ENCODE measurements around the gene TIMM50.
"Not testable (repeated sequence)": the region's sequence is repeated elsewhere in the genome, so short reads cannot be mapped to it uniquely, and the experiment has no call there.

The TIMM50 gene

DNA sequence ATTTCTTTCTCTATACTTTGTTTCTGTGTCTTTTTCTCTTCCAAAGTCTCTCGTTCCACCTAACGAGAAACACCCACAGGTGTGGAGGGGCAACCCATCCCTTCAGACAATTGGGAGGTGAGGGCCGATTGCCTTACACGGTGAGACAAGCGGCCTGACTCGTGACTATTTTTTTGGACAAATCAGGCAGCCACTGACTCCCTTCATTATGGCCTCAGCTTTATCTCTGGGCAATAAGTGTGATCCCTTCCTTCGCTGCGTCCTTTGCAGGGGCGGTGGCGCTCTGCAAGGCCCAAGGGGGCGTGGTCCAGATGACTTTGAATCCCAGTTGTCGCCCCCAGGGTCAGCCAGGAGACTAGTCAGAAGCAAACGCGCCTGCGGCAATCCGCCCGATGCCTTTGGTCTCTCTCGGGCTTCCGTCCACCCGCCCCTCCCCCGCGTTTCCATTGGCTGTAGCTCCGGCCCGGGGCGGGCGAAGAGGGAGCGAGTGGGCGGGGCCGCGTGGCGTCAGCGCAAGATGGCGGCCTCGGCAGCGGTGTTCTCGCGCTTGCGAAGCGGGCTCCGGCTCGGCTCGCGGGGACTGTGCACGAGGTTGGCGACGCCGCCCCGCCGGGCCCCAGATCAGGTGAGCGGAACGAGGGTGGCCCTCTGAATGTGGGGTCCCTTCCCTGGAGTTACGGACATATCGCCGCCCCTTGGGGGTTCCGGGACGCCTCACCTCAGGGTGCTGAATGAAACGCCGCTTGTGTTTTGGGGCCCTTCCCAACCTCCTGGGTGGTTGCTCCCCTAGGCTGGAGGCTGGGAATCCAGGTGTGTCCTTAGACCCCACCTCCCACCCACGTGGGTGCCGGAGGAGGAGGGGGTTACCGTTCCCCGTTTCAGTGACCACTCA lies at the start of gene TIMM50:
Gene TIMM50 (plus strand): TSS at position 502 of the 892 bp plus-strand sequence. CDS start 16 bp downstream, at position 518.
- DNase-seq = peak; percentile 92

DNA sequence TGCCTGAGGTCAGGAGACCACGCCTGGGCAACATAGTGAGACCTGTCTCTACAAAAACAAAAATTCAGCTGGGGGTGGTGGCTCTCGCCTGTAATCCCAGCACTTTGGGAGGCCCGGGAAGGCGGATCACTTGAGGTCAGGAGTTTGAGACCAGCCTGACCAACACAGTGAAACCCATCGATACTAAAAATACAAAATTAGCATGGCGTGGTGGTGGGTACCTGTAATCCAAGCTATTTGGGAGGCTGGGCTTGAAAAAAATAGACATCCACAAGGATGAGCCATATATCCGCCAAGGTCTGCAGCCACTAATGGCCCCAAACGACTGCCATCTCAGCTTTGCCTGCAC lies 48.0 kb upstream of the TIMM50 start:
- no peak for DNase-seq

DNA sequence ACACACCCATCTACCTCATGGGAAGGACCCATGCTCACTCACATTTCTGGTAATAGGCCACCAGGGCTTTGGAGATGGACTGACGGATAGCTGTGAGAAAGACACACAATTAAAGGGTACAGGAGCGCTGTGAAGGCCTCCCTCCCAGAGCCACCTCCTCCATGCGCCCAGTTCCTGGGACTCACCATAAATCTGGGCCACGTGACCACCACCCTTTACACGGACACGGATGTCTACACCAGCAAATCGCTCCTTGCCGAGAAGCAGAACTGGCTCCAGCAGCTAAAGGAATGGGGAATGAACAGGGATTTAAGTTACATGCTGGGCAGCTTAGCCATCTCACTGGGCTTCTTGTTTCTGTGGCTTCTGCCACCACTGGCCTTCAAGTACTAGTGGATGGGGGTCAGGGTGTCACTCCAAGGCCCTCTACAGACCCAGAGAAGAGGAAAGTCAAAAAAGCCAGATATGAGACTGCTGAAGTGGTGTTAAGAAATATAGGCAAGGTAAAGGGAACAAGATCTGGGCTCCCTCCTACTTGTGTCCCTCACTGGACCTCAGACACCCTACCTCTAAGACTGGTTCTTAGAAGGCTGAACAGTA lies 47.1 kb upstream of the TIMM50 start:
- no peak for DNase-seq

DNA sequence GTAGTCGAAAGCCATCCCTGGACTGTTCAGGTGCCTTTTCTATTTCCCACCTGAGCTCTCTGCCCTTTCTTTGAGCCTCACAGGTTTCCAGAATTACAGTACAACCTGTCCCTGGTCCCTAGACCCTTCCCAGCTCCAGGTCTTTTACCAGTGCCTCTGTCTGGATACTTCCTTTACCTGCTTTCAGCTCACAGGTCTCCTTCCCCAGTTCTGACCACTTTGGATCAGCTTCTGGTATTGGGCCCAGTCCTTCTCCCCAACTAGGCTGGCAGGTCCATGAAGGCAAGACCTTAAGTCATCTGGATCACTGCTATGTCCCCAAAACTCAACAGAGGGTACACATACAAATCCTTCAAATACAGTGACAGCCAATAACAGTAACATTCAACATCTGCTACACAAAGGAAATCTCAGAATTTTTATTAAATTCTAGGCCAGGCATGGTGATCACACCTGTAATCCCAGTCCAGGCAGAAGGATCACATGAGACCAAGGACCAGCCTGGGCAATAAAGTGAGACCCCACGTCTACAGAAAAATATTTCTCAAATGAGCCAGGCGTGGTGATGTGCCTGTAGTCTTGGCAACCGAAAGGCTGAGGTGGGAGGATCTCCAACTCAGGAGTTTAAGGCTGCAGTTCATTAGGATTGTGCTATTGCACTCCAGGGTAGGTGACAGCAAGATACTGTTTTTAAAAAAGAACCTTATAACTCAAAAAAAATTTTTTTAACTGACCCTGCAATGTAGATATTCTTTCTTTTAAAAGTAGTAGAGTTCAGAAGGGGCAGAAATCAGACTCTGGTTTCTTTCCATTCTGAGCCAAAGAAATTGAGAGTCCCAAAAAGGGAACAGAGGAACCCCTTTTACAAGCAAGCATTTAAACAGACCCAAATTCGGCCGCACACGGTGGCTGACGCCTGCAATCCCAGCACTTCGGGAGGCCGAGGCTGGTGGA lies 46.2 kb upstream of the TIMM50 start:
- no peak for DNase-seq

DNA sequence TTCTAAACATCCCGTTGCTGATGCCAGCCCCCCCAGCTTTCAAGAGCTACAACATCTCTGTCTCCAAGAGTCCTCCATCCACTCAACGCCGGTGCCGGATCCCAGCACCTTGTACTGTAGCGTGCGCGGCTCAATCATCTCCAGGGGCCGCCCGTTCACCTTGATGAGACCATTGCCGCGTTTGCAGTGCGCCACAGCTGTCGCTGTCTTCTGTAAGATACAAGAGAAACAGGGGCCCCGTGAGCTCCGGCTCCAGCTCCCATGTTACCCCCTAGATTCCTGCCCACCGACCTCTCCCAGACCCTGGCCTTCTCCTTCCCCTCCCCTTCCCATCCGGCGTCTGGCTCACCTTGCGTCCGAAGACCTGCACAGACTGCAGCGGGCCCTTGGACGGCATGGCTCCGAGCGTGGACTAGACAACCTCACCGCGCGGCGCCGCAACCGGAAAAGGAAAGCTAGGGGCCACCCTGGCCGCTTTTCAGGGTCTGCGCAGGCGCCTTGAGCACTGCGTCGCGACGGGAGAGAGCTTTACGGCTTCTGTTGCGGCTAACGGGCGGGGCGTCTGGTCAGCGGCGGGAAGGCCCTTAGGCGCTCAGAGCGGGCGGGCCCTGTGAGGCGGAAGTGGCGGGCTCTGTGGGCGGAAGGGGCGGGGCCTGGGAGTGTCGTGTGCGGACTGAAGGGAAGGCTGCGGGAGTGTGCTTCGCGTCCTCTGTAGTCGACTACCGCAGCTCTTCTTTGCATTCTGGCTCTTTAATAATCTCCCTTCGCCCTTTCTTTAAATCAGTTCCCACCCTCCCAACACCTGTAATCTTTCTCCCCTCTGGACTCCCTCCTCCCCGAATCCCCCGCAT lies 44.9 kb upstream of the TIMM50 start, which contains the start of gene RPS16:
Gene RPS16 (minus strand): TSS at position 451 of the 851 bp plus-strand sequence. CDS start 54 bp downstream, at position 397.
- peak; percentile 97 for DNase-seq

DNA sequence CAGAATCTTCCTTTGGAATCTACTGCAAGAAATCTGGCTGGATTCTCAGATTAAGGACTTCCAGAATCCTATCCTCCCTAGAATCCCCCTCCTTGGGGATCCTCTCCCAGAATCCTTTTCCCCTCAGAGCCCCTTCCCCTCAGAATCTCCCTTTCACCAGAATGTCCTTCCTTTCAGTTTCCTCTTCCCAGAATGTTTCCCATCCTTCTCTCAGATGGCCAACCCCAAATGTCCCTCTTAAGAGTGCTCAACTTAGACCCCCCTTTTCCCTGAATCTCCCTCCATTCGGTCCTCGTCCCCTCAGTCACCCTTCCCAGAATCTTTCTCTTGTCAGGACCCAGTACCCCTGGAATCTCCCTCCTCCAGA lies 44.3 kb upstream of the TIMM50 start:
- no peak for DNase-seq

DNA sequence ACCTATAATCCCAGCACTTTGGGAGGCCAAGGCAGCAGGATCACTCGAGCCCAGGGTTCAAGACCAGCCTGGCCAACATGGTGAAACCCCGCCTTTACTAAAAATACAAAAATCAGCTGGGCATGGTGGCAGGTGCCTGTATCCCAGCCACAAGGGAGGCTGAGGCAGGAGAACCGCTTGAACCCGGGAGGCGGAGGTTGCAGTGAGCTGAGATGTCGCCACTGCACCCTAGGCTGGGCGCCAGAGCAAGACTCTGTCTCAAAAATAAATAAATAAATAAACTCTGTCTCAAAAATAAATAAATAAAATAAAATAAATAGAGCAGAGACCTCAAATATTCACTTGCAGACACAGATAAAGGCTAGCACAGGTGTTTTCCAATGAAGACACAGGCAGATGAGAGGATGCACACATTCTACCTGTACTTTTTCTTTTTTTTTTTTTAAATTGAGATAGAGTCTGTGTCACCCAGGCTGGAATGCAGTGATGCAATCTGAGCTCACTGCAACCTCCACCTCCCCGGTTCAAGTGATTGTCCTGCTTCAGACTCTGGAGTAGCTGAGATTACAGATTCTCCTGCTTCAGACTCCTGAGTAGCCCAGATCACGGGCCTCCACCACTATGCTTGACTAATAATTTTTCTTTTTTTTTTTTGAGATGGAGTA lies 42.2 kb upstream of the TIMM50 start:
- no peak for DNase-seq

DNA sequence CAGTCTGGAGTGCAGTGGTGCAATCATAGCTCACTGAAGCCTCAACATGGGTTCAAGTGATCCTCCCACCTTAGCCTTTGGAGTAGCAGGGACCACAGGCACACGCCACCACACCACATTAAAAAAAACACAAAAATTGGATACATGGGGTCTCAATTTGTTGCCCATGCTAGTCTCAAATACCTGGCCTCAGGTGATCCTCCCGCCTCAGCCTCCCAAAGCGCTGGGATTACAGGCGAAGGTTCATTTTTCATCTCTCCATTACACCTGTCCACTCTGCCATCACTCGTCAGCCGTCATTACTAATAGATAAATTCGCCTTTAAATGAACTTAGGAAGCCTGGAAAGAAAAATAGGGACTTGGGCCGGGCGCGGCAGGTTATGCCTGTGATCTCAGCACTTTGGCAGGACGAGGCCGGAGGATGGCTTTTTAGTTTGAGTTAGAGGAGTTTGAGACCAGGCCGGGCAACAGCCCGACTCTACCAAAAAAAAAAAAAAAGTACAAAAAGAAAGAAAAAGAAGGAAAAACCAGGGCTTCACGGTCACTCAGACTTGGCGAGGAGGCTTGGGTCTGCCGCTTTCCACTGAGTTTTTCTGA lies 35.9 kb upstream of the TIMM50 start:
- no peak for DNase-seq

DNA sequence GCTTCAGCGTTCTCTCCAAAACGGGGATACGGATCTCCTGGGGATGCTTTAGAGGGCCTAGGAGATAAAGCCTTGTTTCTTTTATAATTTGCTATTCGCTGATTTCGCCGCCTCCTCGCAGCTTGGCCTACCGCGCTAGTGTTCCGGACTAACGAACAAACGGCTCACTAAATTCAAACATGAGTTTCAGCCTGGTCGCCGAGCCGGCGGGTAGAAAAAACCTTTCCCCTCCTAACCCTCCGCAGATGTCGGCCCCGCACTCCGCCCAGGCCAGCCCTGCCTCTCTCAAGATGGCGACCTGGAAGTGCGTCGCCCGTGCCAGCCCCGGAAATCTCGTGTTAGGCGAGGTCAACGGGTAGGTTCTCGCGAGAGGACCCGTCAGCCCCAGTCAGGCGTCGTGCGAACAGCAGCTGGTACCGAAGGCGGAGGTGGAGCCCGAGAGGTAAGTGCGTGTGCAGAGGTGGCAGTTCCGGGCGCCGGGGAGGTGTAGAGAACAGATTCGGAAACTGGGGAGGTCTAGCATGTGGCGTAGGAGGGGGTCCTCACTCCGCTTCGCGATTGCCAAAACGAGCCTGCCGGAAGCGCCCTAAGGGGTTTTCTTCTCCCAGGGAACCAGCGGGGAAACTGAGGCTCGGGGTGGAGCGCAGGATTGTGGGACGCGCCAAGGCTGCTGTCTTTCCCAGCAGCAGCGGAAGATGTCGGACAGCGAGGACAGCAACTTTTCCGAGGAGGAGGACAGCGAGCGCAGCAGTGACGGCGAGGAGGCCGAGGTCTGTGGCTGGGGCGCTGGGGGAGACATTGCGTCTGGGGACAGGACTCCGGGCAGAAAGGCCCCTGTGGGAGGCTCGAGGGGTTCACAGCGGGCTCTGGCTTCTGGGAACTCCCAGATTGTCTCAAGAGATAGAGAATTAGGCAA lies 35.2 kb upstream of the TIMM50 start, which contains the start of gene SUPT5H:
Gene SUPT5H (plus strand): TSS at position 387 of the 916 bp plus-strand sequence. CDS start 309 bp downstream, at position 696.
- DNase-seq = peak; percentile 97

DNA sequence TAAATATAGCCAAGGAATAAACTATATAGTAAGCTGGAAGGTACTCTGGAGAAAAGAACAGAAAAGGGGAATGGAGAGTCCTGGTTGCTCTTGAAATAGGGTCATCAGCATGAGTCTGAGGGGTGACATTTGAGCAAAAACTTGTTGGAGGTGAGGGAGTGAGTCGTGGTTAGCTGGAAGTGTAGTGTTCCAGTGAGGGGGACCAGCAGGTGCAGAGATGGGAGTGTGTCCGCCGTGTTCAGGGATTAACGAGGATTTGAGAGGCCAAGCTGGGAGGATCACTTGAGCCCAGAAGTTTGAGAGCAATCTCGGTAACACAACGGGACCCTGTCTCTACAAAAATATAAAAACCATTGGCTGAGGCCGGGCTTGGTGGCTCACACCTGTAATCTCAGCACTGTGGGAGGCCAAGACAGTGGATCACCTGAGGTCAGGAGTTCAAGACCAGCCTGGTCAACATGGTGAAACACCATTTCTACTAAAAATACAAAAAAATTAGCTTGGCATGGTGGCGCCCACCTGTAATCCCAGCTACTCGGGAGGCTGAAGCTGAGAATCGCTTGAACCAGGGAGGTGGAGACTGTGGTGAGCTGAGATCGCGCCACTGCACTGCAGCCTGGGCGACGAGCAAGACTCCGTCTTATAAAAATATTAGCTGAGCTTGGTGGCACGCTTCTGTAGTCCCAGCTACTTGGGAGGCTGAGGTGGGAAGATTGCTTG lies 34.1 kb upstream of the TIMM50 start:
- no peak for DNase-seq

DNA sequence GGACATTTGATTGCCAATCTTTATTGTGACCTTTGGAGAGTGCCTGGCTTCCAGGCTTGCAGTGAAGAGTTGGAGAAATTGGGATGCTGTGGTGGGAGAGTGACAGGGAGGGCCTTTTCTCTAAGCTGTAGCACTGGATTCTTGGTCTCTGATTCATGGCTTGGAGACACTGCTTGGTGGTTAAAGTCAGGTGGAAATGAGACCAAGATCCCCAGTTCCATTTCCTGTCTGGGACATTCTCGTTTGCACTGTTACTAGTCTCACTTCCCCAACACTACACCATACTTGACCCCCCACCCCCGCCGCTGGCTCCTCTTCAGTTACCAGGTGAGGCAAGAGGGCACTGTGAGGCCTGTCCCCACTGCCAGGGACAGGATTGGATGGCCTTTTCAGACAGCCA lies 32.4 kb upstream of the TIMM50 start:
- no peak for DNase-seq

DNA sequence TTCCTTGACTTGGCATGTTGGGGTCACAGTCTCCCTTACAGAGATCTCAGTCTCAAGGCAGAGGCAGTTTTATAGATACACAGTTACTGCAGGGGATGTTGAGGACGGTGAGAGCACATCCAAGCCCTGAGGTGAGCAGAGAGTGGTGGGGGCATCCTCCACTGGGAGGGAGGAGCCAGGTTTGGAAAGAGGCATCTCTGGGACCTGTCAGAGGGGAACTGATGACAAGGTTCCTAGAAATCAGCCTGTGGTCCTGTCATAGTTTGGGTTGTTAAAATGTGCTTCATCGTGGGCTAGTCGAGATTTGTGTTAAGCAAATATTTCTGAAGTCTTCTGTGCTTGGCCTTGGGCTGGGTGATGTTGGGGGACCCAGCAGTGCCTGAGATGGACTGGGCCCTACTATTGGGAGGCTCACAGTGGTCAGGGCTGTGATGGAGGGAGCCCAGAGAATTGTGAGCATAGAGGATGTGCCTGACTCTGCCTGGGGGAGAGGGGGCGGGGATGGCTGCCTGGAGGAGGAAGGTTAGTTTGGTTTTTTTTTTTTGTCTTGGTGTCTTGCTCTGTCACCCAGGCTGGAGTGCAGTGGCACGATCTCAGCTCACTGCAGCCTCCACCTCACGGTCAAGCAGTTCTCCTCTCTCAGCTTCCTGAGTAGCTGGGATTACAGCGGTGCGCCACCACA lies 31.4 kb upstream of the TIMM50 start:
- DNase-seq = no peak

DNA sequence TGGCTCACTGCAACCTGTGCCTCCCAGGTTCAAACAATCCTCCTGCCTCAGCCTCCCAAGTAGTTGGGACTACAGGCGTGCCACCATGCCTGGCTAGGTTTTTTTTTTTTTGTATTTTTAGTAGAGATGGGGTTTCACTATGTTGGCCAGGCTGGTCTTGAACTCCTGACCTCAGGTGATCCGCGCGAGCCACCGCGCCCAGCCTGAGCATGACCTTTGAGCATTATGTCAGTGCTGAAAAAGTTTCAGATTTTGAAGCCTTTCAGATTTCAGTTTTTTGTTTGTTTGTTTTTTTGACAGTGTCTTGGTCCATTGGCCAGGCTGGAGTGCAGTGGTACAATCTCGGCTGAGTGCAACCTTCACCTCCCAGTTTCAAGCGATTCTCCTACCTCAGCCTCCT lies 29.4 kb upstream of the TIMM50 start:
- not testable (repeated sequence) for DNase-seq

DNA sequence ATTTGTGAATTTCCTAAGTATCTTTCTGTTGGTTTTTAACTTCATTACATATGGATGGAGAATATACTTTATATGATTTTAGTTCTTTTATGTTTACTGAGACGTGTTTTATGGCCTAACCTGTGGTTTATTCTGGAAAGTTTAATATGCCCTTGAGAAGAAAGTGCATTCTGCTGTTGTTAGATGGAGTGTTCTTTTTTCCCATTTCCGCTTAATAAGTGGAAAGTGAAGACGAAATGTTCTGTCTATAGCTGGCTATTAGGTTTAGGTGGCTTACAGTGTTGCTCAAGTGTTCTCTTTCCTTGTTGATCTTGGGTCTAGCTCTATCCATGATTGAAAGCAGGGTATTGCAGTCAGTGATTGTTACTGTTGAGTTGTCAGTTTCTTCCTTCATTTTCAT lies 17.2 kb upstream of the TIMM50 start:
- DNase-seq = no peak

DNA sequence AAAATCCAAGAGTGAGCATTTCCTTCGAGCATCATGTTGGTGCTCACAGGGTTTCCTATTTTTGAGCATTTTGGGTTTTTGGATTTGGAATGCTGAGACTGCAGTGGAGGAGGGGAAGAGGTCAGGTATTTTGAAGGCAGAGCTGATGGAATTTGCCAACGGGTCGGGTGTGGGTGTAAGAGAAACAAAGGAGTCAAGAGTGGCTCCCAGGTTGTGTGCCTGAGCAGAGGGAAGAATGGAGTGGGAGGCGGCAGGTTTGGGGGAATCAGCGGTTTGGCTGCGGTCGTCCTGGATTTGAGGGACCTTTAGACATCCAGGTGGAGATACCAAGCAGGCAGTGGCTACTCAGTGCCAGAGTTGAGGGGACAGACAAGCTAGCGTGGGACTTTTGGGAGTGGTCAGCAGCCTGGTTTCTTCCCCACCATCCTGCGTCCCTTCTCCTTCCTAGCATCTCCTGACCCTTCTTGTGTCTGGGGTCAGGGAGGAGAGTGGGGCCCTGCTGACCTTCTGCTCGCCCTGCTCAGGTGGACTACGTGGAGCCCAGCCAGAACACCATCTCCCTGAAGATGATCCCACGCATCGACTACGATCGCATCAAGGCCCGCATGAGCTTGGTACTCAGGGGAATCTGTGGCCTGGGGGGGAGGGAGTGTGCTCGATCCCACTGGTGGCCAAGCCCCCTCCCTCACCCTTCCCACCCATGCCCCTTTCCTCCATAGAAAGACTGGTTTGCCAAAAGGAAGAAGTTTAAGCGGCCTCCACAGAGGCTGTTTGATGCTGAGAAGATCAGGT lies 14.5 kb upstream of the TIMM50 start:
- DNase-seq = no peak

DNA sequence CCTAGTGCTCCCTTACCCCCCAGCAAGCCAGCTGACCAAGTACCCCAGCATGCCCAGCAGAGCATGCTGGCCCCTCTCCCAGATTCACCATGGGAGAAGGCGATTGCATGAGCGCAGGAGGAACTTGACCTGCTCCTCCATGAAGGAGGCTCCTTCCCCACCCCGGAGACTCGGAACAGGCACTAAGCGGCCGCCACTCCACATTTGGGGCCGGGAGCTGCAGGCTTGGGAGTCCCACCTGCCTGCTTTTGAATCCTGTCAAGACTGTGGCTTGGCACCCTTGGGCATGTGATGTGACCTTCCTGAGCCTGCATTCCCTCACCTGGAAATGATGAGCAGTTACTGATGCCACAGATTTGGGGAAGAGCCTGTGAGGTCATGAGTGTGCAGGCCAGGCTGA lies 12.7 kb upstream of the TIMM50 start:
- no peak for DNase-seq

DNA sequence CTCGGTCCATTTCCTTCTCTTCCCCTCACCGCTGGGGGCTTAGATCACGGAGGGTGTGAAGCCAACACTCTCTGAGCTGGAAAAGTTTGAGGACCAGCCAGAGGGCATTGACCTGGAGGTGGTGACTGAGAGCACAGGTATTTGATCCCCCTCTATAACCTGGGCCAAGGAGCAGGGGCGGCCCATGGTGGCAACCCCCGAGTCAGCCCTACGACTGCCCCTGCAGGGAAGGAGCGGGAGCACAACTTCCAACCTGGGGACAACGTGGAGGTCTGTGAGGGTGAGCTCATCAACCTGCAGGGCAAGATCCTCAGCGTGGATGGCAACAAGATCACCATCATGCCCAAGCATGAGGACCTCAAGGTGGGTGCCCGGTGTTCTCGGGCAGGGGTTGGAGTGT lies 11.6 kb upstream of the TIMM50 start:
- DNase-seq = no peak

DNA sequence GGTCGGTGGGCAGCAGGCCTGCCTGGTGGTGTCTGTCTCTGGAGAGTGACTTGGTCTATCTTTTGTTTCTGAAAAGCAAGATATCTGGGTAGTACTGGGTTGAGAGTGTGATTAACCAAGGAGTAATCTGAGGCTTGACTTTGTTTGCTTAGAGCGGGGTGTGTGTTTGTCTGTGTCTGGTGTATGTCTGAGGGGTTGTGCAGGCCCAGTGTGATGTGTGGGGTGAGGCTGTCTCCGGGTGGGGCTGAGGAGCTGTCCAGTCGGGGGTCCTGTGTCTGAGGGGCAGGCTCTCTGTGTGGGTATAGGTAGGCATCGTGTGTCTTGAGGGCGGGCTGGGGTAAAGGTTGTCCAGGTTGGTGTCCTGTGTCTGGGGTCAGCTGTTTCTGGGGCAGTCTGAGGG lies 11.1 kb upstream of the TIMM50 start:
- DNase-seq = no peak

Measured in NCI-H774 (cell line).